HG03159 (cell line): ENCODE measurements around the gene BABAM2.
A peak's percentile ranks its signal among the peaks of the same experiment; 100 is the strongest.
"Not testable (repeated sequence)": the region's sequence is repeated elsewhere in the genome, so short reads cannot be mapped to it uniquely, and the experiment has no call there.

Experiments
- ATAC-seq: cut with Tn5 transposase; IDR thresholded peaks from one replicate; pipeline ENCODE4 v1.9.1; 2021; ENCODE audit warnings: mild to moderate bottlenecking, moderate library complexity; ENCODE audit not compliant: unreplicated experiment

Gene BABAM2

DNA sequence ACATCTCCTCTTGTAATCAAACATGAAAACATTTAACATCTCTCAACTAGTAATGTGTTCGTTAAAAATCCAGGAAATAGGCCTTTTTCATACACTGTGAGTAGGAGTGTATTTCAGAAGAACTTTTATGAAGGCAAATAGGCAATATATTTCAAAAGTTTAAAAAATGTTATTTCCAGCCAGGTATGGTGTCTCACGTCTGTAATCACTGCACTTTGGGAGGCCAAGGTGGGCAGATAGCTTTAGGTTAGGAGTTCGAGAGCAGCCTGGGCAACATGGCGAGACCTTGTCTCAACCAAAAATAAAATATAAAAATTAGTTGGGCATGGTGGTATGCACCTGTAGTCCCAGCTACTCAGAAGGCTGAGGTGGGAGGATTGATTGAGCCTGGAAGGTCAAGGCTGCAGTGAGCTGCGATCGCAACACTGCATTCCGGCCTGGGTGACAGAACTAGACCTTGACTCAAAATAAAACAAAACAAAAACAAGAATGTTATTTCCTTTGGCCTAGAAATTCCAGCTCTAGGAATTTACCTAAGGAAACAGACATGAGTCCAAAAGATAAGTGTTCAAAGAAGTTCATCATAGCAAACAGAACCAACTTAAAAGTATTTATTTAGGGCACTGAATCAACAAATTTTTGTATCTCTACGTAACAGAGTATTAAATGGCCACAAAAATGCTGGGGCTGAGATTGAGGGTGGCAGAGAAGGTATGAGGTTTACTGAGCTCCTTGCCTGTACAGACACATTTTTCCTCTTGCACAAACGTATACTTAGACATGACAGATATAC lies 15.2 kb upstream of the BABAM2 start:
- no peak for ATAC-seq

DNA sequence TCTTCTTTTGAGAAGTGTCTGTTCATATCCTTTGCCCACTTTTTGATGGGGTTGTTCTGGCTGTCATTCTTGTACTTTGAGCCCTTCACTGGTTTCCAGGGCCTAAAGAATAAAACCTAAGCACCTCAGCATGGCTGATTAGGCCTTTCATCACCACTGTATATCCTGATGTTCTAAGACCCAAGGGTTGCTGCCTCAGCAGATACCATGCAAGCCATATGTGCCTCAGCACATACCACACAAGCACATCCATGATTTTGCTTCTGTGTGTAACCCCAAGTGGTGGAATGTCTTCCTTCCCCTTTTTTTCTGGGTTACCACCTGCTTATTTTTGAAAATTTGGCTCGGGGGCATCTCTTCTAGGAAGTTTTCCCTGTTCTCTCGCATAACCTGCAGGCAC lies 11.7 kb upstream of the BABAM2 start:
- ATAC-seq, result no peak

DNA sequence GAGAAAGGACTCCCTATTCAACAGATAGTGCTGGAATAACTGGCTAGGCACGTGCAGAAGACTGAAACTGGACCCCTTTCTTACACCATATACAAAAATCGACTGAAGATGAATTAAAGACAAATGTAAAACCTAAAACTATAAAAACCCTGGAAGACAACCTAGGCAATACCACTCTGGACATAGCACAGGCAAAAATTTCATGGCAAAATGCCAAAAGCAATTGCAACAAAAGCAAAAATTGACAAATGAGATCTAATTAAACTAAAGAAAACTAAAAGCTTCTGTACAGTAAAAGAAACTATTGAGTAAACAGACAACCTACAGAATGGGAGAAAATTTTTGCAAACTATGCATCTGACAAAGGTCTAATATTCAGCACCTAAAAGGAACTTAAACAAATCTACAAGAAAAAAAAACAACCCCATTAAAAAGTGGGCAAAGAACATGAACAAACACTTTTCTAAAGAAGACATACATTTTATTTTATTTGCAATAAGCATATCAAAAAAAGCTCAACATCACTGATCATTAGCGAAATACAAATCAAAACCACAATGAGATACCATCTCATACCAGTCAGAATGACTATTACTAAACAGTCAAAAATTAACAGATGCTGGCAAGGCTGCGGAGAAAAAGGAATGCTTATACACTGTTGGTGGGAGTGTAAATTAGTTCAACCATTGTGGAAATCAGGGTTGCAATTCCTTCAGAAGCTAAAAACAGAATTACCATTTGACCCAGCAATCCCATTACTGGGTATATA lies 8.5 kb upstream of the BABAM2 start:
- not testable (repeated sequence) for ATAC-seq

DNA sequence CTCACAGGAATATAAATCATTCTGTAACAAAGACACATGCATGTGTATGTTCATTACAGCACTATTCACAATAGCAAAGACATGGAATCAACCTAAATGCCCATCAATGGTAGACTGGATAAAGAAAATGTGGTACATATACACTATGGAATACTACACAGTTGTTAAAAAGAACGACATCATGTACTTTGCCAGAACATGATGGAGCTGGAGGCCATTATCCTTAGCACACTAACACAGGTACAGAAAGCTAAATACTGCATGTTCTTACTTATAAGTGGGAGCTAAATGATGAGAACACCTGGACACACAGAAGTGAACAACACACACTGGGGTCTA lies 8.0 kb upstream of the BABAM2 start:
- not testable (repeated sequence) for ATAC-seq

DNA sequence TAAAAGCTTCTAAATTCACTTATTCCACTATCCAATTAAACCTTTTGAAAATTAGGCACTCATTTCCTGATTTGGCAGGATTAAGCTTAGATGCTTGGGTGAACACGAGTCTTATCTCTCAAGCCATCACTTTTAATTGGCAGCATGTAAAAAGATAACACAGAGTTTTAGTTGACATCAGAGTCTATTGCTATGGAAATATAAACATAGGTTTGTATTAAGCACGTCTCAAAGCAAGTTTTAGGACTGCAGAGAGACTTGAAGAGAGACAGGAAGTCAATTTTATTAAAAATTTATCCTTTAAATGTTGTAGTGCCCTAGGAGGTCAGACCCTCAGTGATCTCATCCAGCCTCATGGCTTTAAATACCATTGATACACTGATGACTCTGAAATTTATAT lies 5.9 kb upstream of the BABAM2 start:
- no peak for ATAC-seq

DNA sequence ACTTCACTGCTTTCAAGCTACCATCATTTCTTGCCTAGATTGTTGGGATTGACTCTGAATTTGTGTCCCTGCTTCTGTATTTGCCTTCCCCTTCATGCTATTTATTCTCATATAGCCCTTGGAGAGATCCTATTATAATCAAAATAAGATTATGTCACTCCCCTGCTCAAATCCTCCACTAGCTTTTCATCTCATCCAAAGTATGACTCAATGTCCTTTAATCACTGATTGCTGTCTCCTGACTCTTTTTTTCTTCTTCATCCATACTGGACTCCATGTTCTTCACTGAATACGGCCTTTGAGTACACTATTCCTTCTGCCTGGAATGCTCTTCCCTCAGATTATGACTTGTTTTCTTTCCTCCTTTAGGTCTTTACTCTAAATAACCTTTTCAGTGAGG lies 5.3 kb upstream of the BABAM2 start:
- ATAC-seq, result no peak

DNA sequence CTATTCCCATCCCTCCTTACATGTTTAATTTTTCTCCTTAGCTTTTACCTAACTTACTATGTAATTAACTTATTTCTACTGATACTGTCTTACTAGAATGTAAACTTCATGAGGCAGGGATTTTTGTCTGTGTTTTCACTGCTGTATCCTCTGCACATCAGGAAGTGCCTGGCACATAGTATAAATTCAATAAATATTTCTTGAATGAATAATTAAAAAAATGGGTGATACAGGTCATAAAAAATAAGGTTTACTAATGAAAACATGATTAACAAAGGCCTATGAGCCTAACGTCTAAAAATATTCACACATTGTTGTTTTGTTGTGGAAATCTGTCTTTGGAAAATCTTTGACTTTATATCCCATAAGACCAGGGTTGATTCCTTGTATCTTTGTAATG lies 4.9 kb upstream of the BABAM2 start:
- ATAC-seq, result no peak

DNA sequence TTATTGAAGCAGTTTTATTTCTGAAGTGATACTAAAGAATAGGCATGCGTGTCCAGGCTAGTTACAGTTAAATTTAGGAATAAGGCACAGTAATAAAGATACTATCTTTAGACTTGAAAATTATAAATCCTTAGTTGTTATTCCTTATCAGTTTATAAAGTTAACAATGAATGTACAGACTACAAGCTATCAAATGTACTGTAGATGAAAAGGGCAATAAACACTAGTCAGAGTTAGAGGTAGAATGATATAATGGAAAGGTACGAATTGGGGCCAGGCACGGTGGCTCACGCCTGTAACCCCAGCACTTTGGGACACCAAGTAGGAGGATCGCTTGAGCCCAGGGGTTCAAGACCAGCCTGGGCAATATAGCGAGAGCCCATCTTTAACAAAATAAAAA lies 4.2 kb upstream of the BABAM2 start:
- ATAC-seq, result no peak

DNA sequence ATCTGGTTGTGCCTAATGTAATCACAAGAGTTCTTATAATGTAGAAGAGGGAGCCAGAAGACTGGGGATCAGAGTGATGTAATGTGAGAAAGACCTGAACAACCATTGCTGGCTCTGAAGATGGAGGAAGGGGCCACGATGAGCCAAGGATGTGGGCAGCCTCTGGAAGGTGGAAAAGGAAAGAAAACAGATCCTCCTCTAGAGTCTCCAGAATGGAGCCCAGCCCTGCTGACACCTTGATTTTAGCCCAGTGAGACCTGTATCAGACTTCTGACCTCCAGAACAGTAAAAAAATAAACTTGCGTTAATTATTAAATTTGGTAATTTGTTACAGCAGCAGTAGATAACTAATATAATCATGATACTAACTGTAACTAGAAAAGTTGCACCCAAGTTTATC lies 3.4 kb upstream of the BABAM2 start:
- ATAC-seq, result no peak

DNA sequence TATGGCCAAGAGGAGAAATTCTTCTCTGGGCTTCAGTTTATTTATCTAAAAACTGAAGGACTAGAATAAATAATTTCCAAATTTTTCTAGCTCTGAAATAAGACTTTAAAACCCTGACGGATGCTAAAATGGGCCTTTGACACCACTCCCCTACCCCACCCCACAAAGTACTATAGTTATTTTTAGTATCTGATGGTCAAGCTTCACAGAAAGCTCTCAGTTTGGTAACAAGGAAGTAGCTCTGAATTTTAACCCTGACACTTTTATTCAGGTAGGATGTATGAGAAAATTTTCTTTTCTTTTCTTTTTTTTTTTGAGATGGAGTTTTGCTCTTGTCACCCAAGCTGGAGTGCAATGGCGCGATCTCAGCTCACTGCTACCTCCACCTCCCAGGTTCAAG lies 2.7 kb upstream of the BABAM2 start:
- no peak for ATAC-seq

DNA sequence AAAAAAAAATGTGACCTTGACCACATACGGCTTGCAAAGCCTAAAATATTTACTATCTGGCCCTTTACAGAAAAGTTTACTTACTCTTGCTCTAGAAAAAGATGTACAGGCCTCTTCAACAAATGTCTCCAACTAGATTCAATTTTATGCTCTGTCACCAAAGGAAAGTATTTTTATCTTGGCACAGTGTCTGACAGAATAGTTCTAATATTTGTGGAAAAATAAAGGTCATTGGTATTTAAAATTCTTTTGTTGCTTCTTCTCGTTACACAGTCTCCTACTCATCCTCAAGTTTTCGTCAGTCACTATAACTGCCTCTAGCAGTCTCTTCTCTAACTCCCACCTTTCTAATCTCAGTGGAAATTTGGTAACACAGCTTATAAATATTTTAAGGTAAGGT lies 1.7 kb upstream of the BABAM2 start:
- ATAC-seq, result no peak

DNA sequence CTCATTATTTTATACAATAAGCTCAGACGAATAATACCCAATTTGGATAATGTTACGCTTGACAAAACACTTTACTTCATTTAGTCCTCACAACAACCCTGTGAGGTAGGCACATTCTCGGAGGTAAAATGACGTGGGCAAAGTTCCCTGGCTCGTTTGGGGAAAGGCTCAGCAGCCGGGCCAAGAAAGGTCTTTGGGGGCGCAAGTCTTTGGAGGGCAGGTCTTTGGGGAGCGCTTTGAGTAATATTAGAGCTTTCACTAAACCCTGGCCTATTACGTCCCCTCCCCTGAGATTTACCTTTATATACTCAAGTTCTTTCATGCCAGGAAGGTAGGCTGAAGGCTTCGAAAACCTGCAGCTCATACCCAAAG lies 769 bp upstream of the BABAM2 start:
- no peak for ATAC-seq

DNA sequence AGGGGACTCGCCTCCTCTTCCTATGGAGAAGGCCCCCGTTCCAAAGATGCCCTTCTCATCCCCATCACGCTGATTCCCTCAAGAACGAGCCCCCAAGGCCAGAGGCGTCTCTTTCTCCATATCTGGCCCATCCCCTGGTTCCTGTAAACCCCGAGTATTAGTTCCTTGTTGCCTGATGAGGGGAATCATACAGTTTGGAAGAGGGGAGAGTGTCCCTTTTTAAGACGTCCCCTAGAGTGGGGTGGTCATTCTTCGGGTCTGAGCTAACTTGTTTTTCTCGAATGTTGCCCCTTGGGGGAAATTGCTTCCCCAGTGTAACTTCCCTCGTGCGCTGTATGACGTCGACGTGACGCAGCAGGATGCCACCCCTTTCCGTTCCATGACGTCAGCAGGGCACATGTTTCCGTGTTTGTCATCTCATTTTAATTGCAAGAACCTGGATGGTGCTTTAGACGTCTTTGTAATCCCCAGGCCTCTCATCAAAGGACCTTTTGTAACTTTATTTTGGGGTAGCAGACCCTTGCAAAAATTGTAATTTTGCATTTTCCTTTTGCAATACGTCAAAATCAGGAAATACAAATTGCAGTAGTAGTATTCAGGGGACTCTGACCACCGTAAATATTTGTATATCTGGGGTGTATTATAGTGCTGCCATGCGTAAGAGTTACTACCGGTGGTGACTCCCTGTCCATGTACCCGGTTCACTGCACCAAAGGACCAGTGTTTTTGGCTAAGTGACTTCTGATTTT lies 569 bp downstream of the BABAM2 start:
- ATAC-seq, result peak; percentile 11

DNA sequence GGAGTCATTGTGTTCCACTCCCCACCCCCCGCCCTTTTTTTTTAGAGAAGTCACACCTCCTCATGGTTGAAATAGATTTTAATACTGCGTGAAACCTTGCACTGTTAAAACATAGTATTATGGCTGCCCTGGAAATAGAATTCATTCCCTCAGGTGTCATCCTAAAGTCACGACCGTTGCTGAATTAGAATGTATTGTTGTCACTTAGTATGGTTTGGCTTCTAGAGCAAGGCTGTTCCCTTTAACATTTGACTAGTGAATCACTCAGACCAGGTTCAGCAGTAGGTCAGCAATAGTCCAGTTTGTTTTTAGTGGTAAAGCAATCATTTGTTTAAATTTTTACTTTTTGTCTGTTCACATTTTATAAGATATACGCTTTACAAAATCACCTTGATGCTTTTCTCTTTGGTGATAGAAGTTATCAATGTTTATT lies 1.2 kb downstream of the BABAM2 start:
- ATAC-seq, result no peak

DNA sequence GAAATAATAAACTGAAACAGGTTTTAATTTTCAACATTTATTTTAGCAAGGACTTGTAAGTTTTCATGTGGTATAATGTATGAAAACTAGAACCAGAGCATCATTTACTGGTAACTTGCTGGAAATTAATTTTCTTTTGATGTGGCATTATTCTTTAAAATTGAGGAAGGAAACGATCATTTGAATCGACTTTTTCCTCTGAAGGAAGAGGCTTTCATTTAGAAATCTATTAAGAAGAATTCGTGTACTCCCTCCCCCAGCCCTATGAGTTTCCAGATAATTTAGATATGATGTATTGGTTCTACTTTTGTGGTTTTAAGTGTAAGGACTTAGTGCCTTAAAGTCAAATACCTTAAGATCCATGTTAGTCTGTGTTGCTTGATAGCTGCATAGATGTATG lies 2.5 kb downstream of the BABAM2 start:
- ATAC-seq, result no peak

DNA sequence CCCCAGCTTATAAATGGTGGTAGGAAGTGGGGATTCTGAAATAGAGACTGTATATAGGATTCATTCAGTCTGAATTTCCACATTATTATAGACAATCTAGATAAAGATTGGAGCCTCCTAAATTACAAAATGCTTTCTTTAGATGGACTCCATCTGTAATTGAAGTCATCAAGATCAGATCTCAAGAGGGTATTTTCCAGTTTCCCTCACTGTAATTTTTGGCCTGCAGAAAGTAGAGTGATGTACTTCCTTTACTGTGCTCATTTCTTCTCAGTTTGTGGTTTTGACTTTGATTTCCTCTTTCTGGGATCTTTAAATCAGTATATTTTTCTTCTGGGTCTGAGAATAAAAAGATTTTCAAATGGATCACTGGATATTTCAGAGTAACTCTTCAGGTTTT lies 7.2 kb downstream of the BABAM2 start:
- no peak for ATAC-seq

DNA sequence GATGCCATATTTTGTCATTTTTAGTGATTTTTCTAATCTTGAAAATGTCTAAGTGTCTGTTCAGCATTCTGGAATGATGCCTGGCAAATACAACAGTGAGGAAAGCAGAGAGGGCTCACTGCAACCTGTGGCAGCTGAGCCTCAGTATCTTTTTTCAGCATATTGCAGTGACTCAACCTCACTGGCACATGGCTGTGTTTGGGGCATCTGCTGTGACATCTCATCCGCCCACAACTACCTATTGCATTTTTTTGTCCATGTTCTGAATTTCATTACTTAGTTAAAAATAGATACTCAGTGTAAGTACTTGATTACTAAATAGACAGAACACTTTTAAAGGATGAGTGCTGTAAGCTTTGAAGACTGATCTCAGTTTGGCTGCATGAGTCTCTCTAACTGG lies 10.7 kb downstream of the BABAM2 start:
- no peak for ATAC-seq

DNA sequence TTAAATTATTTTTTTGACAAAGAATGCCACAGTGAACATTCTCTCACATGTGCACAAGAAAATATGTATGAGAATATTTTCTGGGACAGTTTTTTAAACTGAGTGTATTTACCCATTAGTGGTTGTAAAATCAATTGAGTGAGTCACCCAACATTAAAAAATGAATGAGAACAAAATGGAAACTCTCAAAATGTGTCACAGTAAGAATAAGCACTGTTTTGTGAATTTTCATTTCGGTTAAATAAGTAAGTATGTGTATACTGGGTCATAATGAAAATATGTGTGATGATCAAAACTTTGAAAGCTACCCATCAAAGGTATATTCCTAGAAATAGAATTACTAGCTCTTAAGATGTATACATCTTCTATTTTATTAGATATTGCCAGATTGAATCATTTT lies 11.6 kb downstream of the BABAM2 start:
- ATAC-seq, result no peak

DNA sequence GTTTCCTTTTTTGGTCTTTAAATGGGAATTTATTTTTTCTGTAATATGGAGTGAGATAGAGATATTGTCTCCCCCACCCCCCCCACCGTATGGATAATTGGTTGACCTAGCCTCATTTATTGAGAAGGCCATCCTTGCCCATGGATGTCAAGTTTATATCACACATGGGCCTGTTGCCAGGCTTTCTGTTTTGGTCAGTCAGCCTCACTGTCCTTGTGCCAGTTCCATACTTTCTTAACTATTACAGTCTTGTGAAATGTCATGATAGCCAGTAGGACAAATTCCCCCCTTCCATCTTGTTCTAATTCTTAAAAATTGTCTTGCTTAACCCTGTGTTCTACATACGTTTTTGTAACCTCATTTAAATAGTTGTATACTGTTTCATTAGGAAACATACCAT lies 12.5 kb downstream of the BABAM2 start:
- no peak for ATAC-seq

DNA sequence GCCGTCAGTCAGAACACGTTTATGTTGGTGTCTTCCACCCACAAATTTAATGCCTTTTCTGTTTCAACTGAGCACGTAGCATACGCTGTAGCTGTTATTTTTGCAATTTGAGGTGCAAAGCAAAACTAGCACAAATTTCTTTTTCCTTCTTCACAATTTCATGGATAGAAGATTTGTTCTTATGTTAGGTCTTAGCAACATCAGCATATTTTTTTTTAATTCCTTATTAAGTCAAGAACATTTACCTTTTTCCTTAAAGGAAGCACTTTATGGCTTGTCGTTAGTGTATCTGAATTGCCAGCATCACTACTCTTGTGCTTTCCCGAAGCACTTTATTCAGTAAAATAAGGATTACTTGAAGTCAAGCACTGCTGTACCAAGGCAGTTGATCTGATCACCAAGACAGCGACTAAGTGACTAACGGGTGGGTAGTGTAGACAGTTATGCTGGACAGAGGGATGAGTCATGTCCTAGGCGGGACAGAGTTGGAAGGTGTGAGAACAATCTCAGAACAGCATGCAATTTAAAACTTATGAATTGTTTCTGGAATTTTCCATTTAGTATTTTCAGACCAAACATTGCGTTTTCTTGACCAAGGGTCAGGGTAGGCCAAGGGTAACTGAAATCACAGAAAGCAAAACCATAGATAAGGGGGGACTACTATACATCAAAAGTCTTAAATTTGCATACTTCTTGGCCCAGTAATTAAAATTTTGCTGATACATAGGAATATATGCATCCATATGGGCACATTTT lies 13.3 kb downstream of the BABAM2 start:
- no peak for ATAC-seq

DNA sequence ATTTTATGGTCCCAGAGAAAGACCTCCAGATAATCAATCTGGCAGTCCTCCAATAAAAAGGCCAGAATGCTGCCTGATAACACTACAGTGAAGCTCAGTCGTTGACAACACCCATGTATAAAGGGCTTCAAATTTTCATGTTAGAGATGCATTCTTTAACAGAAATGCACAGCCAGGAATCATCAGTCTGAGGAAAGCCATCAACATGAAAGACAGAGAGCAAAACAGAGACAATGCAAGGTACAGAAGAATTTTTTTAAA lies 13.8 kb downstream of the BABAM2 start:
- no peak for ATAC-seq

DNA sequence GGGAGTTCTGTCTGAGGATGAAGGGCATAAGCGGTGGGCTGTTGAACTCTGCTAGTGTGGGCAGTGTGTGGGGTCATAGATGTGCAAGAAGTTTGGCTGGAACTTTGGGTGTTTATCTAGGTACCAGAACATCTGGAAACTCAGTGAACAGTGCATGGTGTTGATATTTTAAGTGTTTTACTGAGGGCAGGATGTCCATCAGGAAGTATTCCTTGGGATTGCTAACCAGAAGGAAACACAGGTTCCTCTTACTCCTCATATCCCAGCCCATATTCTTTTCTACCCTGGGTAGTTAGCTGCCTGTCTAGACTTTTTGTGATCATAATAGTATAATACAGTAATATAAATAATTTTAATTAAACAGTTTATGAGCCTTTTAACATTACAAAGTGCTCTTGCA lies 15.5 kb downstream of the BABAM2 start:
- ATAC-seq, result no peak
